A673 (cell line): Measurements from ENCODE around the gene CUBN. TPM values are rescaled to one million over a fixed set of nuclear protein-coding genes. Genes with fewer than 3 reads are reported as not detected.

ENCODE experiments used
- BruUV-seq: library from RNA; stranded (reverse); fragments of 400-500 nt; replicated peaks from 2 replicates; lab custom pipeline; 2021; lab: Mats Ljungman, UMichigan
- CTCF ChIA-PET: fragments of 300-600 bp; sonication (Branson Sonifier 250); formaldehyde crosslinking; loops from one replicate; lab custom pipeline; 2022; ENCODE audit warnings: antibody characterized with exemption; lab: Charles Lee
- POLR2A ChIA-PET: fragments of 300-600 bp; sonication (Branson Sonifier 250); formaldehyde crosslinking; loops from one replicate; lab custom pipeline; 2022; ENCODE audit warnings: antibody characterized with exemption; ENCODE audit not compliant: low non-redundant PET; lab: Charles Lee
- DNase-seq: peaks from one replicate; pipeline ENCODE4 v3.0.0-alpha.2; 2015; ENCODE audit warnings: low spot score
- H3K27ac ChIP-seq: fragments of 200-600 bp; sonication (generic); 2 replicates; pipeline ENCODE4 v1.5.1; 2016; ENCODE audit warnings: mixed run types, low read depth, mild to moderate bottlenecking, mixed read lengths, antibody characterized with exemption, low read length; ENCODE audit not compliant: poor library complexity, severe bottlenecking
- H3K27me3 ChIP-seq: fragments of 200-600 bp; sonication (generic); replicated peaks from 2 replicates; pipeline ENCODE4 v1.6.1; 2017; ENCODE audit warnings: mixed run types, low read depth, mild to moderate bottlenecking, mixed read lengths, antibody characterized with exemption, low read length; ENCODE audit not compliant: insufficient read depth, poor library complexity
- H3K36me3 ChIP-seq: fragments of 200-600 bp; sonication (generic); 2 replicates; pipeline ENCODE4 v1.6.1; 2016; ENCODE audit warnings: mixed run types, mild to moderate bottlenecking, mixed read lengths, antibody characterized with exemption, low read length; ENCODE audit not compliant: insufficient read depth, poor library complexity, severe bottlenecking
- H3K4me1 ChIP-seq: fragments of 200-600 bp; sonication (generic); 2 replicates; pipeline ENCODE4 v1.6.1; 2017; ENCODE audit warnings: mixed run types, mild to moderate bottlenecking, mixed read lengths, antibody characterized with exemption, low read length; ENCODE audit not compliant: insufficient read depth, poor library complexity, severe bottlenecking
- H3K4me3 ChIP-seq: fragments of 200-600 bp; sonication (generic); 2 replicates; pipeline ENCODE4 v1.5.1; 2016; ENCODE audit warnings: low read depth, mixed run types, mild to moderate bottlenecking, mixed read lengths, low read length; ENCODE audit not compliant: poor library complexity, severe bottlenecking
- H3K9me3 ChIP-seq: fragments of 200-600 bp; sonication (generic); 2 replicates; pipeline ENCODE4 v1.6.1; 2016; ENCODE audit warnings: mixed run types, low read depth, mild to moderate bottlenecking, mixed read lengths, antibody characterized with exemption, low read length; ENCODE audit not compliant: poor library complexity, severe bottlenecking
- EZH2 ChIP-seq: fragments of 200-600 bp; sonication (generic); IDR thresholded peaks from 2 replicates; pipeline ENCODE4 v1.6.1; 2017; ENCODE audit warnings: borderline replicate concordance, low read depth, mild to moderate bottlenecking, mixed read lengths, antibody characterized with exemption, low read length; ENCODE audit not compliant: poor library complexity, severe bottlenecking
- intact Hi-C: fragments of 100-400 bp; cut with micrococcal nuclease; formaldehyde crosslinking; loops from one replicate; pipeline ENCODE4 v1.10.0; 2022; ENCODE audit not compliant: unreplicated experiment
- total RNA-seq: library from RNA; stranded (reverse); gene quantifications from 2 replicates; pipeline ENCODE4 v1.2.3, GENCODE V29; 2021
- TF ChIP-seq, protein P1 (sequence below): fragments of 300-800, 200-600 bp; sonication (generic); conservative IDR thresholded peaks from 2 replicates; pipeline ENCODE4 v1.5.1; 2017; ENCODE audit warnings: low read depth, mild to moderate bottlenecking, antibody characterized with exemption, low read length, moderate library complexity, mixed read lengths

CUBN gene
- total RNA-seq, 1 experiment from 2014 or later = 3.4 TPM

DNA sequence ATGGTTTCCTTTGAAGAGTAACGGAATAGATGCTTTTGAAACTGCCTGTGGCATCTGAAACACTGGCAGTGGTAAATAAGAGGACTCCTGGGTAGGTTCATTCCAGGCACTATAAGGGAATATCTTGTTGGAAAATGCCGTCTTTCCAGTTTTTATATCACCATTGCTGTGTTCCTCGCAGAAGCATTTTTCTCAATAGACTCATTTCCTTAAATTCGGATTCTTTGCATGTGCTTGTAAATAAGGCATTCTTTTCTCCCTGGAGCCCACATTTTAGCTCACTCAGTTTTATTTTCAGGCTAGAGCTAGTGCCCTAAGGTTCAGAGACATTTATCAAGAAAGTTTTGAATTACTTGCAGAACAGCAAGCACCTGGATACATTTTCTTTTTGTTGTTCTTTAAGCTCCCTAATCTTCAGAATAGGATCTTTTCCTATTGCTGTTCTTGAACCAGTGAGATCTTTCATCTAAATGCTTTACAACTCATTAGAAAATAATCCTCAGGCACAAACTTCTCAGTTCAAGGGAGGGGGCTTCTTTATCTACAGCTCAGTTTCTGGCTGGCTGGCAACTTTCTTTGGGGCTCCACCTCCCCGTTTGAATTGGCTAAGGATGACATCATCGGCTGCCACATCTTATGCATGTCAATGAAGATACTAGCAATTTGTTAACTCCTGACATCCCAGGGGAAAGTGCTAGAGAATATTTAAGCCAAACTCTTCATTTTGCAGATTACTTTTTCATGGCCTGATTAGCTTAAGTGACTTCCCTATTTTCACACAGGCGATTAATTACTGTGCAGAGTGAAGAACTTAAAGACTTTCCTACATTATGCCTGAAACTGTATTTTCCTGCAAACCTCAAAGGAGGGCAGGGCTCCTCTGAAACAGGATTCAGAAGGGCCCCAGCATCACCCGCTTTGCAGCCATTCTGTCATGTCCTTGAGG is 178.7 kb downstream of the CUBN start:
- H3K4me1 ChIP-seq = peaks cover 38% of the 10 kb centered on the region
- H3K27me3 ChIP-seq = no peaks in the 10 kb centered on the region
- intact Hi-C loops = loop anchor here (5.0 kb wide), 2 partner anchors 76 to 276 kb away; partner anchors contain the start of gene VIM
- no peak overlapping the region for H3K4me3 ChIP-seq
- peak overlapping the region; percentile 62 for H3K27ac ChIP-seq
- CTCF ChIA-PET = no interaction called here
- peak; percentile 94 for DNase-seq
- no peak for TF ChIP-seq EZH2
- TF ChIP-seq, protein P1, sequence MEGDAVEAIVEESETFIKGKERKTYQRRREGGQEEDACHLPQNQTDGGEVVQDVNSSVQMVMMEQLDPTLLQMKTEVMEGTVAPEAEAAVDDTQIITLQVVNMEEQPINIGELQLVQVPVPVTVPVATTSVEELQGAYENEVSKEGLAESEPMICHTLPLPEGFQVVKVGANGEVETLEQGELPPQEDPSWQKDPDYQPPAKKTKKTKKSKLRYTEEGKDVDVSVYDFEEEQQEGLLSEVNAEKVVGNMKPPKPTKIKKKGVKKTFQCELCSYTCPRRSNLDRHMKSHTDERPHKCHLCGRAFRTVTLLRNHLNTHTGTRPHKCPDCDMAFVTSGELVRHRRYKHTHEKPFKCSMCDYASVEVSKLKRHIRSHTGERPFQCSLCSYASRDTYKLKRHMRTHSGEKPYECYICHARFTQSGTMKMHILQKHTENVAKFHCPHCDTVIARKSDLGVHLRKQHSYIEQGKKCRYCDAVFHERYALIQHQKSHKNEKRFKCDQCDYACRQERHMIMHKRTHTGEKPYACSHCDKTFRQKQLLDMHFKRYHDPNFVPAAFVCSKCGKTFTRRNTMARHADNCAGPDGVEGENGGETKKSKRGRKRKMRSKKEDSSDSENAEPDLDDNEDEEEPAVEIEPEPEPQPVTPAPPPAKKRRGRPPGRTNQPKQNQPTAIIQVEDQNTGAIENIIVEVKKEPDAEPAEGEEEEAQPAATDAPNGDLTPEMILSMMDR = no peak
- BruUV-seq = TSS peak; percentile 98
- POLR2A ChIA-PET = no interaction called here
- H3K36me3 ChIP-seq = no peaks in the 10 kb centered on the region
- H3K9me3 ChIP-seq = no peaks in the 10 kb centered on the region

DNA sequence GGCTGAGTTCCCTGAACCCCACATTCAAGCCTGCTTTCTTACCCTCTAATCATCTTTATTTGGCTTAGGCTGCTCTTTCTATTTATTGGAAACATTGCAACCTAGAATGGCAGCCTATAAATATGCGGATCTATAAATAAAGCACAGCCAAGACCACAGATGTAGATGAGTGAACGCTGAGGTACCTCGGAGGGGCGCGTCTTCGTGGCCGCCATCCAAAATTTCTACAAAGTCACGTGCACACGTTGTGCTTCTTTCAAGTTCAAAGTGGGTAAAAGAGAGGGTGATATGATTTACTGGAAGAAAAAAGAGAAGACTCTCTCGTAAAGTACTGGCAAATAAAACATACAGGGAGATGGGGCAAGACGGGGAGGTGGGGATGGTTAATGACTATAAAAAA is 179.8 kb downstream of the CUBN start:
- H3K9me3 ChIP-seq = no peaks in the 10 kb centered on the region
- CTCF ChIA-PET = no interaction called here
- no peak overlapping the region for H3K27ac ChIP-seq
- no peak for TF ChIP-seq EZH2
- TF ChIP-seq, protein P1 = no peak
- no TSS peak for BruUV-seq
- H3K4me1 ChIP-seq = peaks cover 46% of the 10 kb centered on the region
- no peaks in the 10 kb centered on the region for H3K36me3 ChIP-seq
- H3K4me3 ChIP-seq = no peak overlapping the region
- H3K27me3 ChIP-seq = no peaks in the 10 kb centered on the region
- intact Hi-C loops = loop anchor here (5.0 kb wide), 2 partner anchors 77 to 277 kb away; partner anchors contain the start of gene VIM
- DNase-seq = no peak
- POLR2A ChIA-PET = no interaction called here

DNA sequence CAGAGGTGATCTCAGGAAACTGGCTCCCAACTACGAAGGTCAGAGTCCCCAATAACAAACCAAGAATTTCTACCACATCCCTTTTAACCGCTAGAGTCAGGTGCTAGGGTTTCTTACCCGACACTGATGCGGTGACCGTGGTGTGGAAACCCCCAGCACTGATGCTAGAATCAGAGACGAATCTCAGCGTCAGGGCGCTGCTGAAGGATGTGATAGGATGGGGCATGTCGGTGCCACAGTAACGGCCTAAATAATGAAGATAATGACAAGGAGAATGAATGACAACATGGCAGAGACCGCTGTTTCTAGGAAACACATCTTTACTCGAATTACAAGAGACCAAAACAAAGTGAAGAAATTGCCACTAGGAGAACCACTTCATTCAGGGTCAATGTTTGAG is 181.2 kb downstream of the CUBN start:
- Histone ChIP-seq H3K36me3 (no peaks in the 10 kb centered on the region), H3K27ac (no peak overlapping the region), H3K4me3 (no peak overlapping the region), H3K4me1 (peaks cover 60% of the 10 kb centered on the region), H3K27me3 (no peaks in the 10 kb centered on the region), H3K9me3 (no peaks in the 10 kb centered on the region)
- intact Hi-C loops = no loop called here
- POLR2A ChIA-PET = interaction anchor here (0.6 kb wide), 1 partner anchor 12 kb away, joined by 3 read pairs; no protein-coding TSS in a partner anchor
- BruUV-seq = no TSS peak
- TF ChIP-seq, protein P1 = no peak
- TF ChIP-seq EZH2 = no peak
- no peak for DNase-seq
- CTCF ChIA-PET = interaction anchor here (0.5 kb wide), 1 partner anchor 469 kb away, joined by 3 read pairs; no protein-coding TSS in a partner anchor
